NCI-H748 (cell line): ENCODE measurements around the gene NFKBIE.

Source experiments
- DNase-seq: peaks from one replicate; lab custom pipeline; 2025; ENCODE audit not compliant: unreplicated experiment; lab: John Stamatoyannopoulos, UW

NFKBIE gene

DNA sequence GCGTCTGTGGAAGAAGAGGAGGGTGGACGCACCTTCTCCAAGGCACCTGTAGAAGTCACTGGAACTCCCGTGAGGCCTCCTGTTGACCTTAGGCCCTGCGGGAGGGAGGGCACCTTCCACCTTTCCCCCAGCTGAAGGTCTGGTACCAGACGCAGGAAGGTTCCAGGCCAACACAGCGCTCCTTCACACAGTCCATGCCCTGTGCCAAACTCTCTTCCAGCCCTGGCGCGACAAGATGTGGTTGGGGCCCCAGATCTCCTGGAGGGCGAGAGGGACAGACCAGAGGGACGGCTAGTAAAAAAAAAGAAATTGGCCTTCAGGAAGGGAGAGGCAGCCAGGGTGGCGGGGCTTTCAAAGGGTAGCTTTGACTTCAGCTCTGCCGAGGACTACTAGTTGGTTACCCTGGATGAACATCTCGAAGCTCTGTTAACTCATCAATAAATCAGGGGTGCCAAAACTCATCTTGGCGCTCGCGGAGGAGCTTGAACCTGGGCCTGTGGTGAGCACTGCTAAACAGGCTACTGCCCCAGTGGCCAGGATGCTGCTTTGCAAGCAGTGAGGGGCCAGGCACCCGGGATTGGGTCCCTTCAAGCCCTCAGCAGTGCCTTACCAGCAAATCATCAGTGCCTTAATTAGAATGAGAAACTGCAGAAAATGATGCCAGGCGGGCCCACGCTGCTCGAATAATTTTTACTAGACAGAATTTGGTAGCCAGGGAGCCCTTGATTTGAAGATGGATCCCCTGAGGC is 32.9 kb upstream of the NFKBIE start:
- DNase-seq, result peak; percentile 29

DNA sequence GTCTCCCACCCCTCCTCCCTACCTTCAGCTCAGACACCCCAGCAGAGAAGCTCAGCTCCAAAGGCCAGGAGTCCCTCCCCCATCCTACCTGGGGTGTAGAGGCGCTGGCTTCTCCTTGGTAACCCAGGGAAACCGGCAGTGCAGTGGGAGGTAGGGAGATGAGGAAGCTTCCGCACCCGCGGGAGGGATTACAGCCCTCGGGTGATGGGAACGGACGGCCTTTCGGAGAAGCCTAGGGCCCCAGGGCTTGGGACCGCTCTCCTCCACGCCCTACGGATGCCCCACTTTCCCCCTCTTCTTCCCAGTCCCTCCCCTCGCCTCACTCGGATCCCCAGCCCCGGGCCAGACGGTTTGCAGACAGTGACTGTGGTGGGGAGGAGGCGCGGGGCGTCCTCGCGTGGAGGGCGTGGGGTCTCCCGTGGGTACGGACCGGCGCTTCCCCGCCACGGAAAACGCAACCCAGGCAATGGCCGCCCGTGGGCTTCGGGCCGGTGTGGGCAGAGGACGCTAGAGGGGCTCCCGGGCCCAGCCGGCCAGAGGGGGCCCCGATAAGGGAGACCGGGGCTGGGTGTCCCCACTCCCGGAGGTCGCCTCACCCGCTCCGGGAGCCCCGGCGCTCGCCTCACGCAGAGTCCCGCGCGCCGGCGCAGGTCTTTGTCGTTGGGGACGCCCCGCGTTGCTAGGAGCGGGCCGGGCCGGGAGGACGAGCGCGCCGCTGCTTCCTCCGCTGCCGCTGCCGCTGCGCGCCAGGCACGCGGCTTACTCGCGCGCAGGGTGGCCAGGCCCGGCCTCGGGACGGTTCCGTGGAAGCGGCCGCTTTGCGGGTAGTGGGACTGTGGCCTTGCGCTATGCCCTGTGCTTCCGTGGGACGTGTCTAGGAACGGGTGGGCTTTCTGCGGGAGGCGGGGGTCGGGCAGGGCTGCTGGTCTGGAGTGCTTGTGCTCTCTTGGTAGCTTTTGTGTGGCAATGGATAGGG is 32.0 kb upstream of the NFKBIE start:
- DNase-seq, result peak; percentile 80

DNA sequence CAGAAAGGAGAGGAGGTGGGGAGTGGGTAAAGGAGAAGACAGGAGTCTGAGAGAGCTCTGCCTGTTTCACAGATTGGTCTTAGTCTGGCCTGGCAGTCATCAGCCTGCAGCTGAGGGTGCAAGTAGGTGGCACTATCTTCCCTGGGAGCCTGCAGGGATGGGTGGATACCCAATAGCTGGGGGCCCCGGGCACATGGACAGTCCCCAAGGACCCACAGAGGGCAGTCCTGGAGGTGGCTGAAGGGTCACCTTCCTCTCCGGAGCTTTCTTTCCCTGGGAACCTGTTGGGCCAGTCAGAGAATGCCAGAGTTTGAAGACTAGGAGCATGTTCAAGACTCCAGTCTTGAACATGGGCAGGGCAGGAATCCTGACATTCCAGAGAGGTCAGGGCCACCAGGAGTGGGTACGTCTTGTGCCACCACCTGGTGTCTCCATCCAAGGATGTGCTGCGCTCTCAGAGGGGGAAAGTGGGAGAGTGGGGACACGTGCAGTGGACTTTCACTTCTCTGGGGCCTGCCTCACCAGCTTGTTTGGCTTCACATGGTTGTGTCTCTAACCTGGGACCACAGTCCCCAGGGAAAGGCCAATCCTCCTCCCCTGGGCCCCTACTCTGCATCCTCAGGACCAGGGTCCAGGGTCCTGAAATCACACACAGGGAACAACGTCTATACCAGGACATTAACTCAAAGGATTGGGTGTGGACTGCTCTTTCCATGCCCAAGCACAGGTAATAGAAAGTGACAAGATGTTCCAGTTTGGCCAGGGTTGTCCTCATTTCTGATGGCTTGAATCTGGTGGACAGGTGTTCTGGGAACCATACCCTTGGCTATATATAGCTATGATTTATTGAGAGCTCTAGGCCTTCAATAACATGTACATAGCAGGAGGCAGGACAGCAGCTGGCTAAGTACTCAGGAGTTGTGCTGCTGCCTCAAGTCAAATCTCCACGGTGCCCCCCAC is 29.8 kb upstream of the NFKBIE start:
- no peak for DNase-seq

- no peak for DNase-seq
These were observed 27.5 kb upstream of the NFKBIE start for GRCh38 chr6:44292661-44293365.

- DNase-seq, result no peak
These were observed 26.5 kb upstream of the NFKBIE start for GRCh38 chr6:44291841-44292240.

DNA sequence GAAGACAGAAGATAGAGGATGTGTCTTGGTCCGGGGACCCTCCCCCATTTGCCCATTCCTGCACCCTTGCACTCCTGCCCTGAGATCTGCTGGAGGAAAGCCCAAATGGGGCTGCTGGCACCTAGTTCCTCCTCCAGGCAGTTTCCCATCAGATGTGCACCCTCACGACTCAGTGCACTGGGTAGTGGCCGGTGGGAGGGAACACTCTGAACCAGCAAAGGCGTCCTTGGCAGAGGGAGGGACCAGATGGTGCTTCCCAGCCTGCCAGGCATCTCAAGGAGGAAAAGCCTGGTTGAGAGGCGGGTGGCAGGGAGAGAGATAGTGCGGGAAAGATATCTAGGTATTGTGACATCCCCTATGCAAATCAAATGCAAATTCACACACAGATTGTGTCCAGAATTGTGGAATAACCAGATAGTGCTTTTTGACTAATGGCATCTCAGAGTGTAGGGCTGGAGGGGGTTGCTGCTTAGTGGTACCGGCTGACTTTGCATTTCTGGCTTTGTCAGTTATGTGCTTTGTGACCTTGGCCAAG is 24.4 kb upstream of the NFKBIE start:
- no peak for DNase-seq

DNA sequence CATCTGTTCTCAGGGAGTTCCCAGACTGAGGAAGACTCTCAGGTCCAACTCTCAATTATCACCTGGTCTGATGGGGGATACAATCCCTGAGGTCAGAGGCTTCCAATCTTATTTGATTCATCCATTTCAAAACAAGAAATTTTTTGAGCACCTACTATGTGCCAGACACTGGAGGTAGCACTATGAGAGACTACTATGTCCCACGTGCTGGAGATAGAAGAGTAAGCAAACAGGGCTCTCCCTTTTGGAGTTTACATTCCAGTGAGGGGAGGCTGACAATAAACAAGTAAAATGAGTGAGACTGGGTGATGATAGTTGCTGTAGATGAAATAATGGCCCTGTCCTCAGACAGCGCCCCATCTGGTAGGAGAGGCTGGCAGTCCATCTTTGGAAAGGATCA is 21.4 kb upstream of the NFKBIE start:
- no peak for DNase-seq

DNA sequence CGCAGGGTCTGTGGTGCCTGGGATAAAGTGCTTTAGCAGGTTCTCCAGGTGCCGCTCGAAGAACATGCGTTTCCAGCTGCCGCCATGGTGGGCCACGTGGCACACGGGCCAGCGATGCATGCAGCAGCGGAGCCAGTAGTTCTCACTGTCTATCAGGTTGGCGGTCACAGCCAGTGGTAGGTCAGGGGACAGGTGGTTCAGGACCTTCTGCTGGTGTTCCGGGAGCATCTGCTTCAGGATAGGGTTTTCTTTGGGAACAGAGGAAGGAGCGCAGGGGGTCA is 20.9 kb upstream of the NFKBIE start:
- no peak for DNase-seq

DNA sequence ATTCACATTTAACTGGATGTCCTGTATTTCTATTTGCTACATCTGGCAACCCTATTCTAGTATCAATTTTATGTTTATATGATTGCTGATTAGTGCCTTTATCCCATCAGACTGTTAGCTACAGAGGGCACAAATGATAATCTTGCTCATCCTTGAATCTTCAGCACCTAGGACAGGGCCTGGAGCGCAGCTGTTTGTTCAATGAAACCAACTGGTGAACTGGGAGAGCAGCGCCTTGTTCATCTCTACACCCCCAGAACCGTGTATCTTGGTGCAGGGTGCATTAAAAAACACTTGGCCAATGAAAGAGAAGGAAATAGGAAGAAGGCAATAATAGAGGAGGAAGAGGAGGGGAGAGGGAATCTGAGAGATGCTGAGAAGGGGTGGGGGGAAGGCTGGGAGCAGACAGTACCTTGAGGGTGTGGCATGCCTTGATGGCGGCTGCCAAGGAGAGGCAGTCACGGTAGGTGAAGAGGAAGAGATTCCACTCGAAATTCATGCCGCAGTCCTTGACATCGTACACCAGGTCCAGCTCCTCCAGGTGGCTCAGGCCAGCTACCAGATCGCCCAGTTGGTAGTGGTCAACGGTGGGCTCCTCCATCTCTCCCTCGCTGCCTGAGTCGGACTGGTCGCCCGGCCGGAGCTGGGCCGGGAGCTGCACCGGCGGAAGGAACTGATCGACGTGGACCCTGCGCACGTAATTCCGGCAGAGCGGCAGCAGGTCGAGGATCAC is 20.4 kb upstream of the NFKBIE start:
- no peak for DNase-seq

DNA sequence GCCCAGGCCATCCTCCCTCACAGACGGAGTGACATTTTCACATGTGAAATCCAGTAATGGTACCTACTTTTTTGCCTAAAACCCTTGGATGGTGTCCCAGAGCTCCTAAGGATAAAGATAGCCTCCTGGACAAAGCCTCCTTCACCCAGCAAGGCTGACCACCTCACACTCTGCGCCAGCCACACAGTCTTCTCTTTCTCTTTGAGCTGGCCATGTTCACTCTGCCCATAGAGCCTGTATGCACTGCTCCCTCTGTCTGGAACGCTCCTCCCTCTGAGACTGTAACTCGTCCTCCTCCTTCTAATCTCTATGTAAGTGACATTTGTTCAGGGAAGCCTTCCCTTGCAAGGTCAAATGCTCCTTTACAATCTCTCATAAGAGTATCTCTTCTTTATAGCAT is 19.5 kb upstream of the NFKBIE start:
- DNase-seq, result no peak

DNA sequence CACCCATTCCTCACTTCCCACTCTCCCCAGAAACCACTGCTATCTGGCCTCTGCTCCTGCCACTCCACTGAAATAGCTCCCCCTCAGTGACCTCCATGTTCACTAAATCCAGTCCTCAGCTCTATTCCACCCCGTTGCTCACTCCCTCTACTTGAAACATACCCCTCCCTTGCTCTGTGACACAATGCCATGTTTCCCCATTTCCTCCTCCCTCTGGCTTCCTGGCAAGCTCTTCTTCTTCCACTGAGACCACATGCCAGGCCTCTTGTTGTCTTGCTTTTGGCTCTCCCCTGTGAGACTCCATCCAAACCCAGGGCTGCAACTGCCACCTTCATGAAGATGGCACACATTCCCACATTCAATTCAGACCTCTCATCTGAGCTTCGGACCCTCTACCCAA is 18.8 kb upstream of the NFKBIE start:
- DNase-seq, result no peak

- no peak for DNase-seq
These were observed 13.7 kb upstream of the NFKBIE start for GRCh38 chr6:44278774-44279697.

DNA sequence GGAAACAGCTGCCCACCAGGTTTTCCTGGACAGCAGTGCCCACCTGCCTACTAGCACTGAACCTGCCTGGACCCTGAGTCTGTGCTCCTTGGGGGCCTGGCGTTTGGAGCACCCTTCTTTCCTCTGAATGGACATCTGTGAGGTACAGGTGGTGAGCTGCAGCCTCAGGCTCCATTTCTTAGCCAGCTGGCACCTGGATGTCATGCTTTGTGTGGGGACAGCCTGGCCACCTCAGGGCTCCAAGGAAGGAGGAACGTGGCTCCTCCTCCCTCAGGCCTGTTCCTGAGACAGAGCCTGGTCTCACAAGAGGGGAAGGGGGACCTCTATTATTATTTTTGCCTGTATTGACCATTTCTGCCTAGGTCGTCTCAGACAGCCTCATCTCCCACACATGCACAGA is 13.0 kb upstream of the NFKBIE start:
- no peak for DNase-seq

DNA sequence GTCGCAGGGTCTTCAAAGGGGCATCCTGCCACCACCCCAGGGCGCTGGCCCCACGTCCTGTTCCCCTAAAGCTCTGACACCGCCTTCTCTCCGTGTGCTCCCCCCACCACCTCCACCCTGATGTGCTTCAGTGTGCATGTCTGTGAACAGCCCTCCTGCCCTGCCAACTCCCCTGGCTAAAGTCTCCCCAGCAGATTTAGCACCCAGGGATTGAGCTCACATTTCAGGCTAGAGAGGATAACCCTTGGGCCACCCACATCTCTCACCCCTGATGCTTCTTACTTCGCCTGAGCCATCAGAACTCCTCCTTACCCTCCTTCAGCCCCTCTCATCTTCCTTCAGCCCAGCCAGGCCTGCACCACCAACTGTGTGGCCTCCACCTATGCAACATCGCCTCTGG is 12.4 kb upstream of the NFKBIE start:
- no peak for DNase-seq

DNA sequence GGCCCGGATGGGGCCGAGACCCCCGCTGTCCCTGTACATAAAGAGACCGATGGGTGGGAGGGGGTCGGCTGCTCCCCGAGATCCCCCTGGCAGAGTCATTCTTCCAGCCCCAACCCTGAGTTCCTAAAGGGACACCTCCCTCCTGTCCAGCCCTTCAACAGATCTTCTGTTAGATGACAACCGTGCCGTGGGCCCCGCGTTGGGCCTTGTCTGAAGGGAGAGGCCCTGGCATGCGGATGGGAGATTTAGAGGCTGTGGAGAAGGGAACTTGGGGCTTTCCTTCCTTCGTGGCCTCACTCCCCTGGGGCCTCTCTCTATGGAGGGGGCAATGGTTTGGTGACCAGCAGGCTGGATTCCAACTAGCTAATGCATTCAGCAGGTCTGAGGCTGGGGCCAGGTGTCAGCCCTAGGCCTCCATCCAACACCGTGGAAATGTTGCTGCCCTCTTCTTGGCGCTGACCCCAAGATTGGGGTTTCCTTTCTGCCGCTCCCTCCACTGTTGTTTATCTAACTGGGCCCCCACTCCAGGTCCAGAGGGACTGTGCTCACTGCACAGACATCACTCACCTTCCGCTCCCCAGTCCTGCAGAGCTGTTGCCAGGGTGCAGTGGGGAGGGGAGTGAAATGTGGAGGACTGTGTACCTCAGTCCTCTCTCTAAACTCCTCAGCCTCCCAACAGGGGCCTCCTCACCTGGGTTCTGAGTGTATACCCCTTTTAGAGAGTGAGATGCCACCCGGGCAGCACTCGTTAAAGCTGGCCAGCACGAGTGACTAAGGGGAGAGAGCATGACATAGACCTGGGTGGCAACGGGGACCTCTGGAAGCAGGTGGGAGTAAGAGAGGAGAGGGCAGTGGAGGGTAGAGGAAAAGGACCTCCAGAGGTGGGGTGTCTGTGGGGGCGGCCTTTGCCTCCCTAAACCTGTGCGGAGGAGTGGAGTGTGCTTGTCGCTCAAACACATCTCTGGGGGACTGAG is 11.6 kb upstream of the NFKBIE start:
- DNase-seq, result no peak

- DNase-seq, result peak; percentile 64
These were observed 10.6 kb upstream of the NFKBIE start for GRCh38 chr6:44275749-44276648.
